ENCODE data around the gene LMF1.

Gene LMF1

GRCh38 chr16:853981-854807 lies 116.6 kb downstream of the LMF1 start:
- in situ Hi-C loops (cut with HindIII; ENCODE audit: low pct_ligation_motif_present, low pct_unique_long_range_greater_than_20kb, low sequenced_read_pairs), result no loop called here
- DNase-seq, result no peak

- in situ Hi-C loops (cut with HindIII; ENCODE audit: low pct_ligation_motif_present, low pct_unique_long_range_greater_than_20kb, low sequenced_read_pairs), result no loop called here
- DNase-seq, result no peak
Observed at GRCh38 chr16:853306-853705, 117.5 kb downstream of the LMF1 start.

- DNase-seq, result no peak
- in situ Hi-C loops (cut with HindIII; ENCODE audit: low pct_ligation_motif_present, low pct_unique_long_range_greater_than_20kb, low sequenced_read_pairs), result no loop called here
Observed at GRCh38 chr16:852451-853185, 118.2 kb downstream of the LMF1 start.

- no peak for DNase-seq
- in situ Hi-C loops (cut with HindIII; ENCODE audit: low pct_ligation_motif_present, low pct_unique_long_range_greater_than_20kb, low sequenced_read_pairs), result no loop called here
Observed at GRCh38 chr16:851871-852270, 118.9 kb downstream of the LMF1 start.

DNA sequence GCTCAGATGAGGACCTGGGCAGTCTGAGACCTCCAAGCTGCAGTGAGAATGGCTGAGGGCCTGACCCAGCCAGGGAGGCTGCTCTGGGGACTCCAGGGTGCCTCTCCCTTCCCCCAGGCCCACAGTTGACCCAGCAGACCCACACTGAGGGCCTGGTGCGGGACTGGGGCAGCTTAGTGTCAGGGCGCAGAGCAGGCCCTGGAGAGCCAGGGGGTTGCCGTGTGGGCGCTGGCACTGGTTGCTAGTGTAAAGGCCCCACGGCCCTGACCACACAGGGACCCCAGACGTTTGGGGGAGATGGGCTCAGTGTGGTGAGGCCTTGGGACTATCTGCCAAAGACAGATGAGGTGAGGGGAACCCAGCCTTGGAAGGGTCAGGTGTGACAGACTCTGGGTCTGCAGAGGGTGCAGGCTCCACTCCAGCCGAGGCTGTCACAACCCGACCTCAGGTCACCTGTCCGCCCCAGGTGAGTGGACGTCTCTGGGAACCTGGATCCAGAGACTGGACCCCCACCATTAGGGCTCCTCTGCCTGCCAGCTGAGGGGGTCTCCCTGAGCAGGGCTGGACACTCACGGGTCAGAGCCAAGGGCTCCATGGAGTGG lies 119.5 kb downstream of the LMF1 start:
- in situ Hi-C loops (cut with HindIII; ENCODE audit: low pct_ligation_motif_present, low pct_unique_long_range_greater_than_20kb, low sequenced_read_pairs), result no loop called here

GRCh38 chr16:850668-851067 lies 120.1 kb downstream of the LMF1 start:
- DNase-seq, result no peak

More for the DNA sequence above, 119.5 kb downstream of the LMF1 start:
- DNase-seq, result no peak

GRCh38 chr16:848510-849253 lies 122.1 kb downstream of the LMF1 start:
- in situ Hi-C loops (cut with HindIII; ENCODE audit: low pct_ligation_motif_present, low pct_unique_long_range_greater_than_20kb, low sequenced_read_pairs), result loop anchor here (25.0 kb wide), 1 partner anchor 139 kb away; the partner anchor contains the start of gene SOX8
- DNase-seq, result no peak

More at GRCh38 chr16:850668-851067, 120.1 kb downstream of the LMF1 start:
- in situ Hi-C loops (cut with HindIII; ENCODE audit: low pct_ligation_motif_present, low pct_unique_long_range_greater_than_20kb, low sequenced_read_pairs), result no loop called here

DNA sequence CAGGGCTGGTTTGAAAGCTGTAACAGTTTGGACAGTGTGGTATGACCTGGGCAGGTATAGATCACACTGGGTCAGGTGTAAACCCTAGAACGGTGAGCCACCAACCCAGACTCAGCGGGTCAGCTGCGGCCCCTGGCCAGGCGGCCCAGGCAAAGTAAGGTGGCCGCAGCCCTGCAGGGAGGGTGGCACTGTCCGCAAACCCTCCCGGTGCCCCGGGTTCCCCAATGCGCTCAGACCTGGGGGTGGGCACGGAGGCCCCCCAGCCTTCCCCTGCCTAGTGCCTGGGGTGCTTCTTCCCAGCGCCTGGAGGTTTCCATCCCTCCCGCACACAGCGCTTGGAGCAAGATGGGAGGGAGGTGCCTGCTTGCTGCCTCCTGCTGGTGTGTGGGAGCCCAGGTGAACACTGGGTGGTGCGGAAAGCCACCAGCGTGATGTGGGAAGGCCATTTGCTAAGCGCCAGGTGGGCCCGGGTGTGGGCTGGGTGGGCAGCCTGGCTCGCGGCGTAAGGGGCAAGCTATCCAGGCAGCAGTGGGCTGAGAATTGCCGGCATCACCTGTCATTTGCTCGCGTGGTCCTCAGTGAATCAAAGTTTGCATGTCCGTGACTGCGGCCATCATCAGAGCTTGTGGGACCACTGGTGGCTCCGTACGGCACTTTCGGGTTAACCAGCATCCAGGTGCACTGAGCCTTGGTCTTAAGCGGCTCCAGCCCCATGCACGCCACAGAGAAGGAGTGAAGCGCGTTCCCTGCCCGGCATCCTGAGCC lies 122.9 kb downstream of the LMF1 start:
- in situ Hi-C loops (cut with HindIII; ENCODE audit: low pct_ligation_motif_present, low pct_unique_long_range_greater_than_20kb, low sequenced_read_pairs), result loop anchor here (25.0 kb wide), 1 partner anchor 139 kb away; the partner anchor contains the start of gene SOX8
- no peak for DNase-seq

- in situ Hi-C loops (cut with HindIII; ENCODE audit: low pct_ligation_motif_present, low pct_unique_long_range_greater_than_20kb, low sequenced_read_pairs), result loop anchor here (25.0 kb wide), 1 partner anchor 140 kb away; the partner anchor contains the start of gene SOX8
- DNase-seq, result no peak
Observed at GRCh38 chr16:847151-847550, 123.6 kb downstream of the LMF1 start.

DNA sequence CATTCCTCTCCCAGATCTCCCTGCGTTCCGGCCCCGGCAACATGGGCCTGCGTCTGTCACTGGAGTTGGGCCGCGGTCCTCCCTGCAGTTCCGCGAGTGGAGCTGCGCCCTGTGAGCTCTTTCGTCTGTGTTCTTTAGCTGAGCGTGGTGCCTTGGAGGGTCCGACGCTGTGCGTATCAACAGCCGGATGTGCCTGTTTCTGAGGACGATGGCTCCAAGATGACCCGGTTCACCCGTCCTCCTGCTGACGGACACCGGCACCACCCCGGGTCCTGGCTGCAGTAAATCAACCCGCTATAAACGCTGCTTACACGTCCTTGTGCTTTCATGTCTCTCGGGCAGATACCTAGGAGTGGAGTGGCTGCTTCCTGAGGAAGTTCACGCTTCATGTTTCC lies 125.4 kb downstream of the LMF1 start:
- DNase-seq, result no peak
- in situ Hi-C loops (cut with HindIII; ENCODE audit: low pct_ligation_motif_present, low pct_unique_long_range_greater_than_20kb, low sequenced_read_pairs), result loop anchor here (25.0 kb wide), 1 partner anchor 142 kb away; the partner anchor contains the start of gene SOX8

DNA sequence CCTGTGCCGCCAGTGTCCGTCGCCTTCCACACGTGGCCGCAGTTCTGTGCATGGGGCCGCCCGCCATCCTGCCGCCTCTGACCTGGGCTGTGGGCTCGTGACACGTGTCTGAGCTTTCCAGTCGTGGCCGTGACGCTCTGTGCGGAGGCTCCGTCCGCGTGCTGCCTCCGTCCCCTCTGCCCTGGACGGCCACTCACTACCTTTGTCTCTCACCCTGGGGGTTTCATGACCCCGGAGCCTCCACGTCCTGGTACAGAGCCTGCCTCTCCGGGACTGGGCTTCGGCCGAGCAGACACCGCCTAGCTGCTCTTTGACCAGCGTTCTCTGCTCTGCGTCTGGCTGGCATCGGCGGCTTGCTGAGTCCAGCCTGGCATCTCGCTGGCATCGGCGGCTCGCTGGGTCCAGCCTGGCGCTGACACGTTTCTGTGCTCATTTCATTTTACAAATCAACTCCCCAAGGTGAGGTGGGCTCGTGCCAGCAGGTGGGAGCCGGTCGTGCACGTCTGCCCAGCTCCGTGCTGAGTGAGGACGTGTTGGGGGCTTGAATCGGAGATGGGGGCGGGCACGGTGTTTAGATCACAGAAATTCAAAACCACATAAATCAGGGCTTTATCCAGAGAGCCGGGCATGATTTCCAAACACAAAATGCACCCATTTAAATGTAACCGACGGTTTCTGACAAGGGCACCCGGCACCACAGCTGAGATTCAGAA lies 126.0 kb downstream of the LMF1 start:
- in situ Hi-C loops (cut with HindIII; ENCODE audit: low pct_ligation_motif_present, low pct_unique_long_range_greater_than_20kb, low sequenced_read_pairs), result loop anchor here (25.0 kb wide), 1 partner anchor 143 kb away; the partner anchor contains the start of gene SOX8
- no peak for DNase-seq

DNA sequence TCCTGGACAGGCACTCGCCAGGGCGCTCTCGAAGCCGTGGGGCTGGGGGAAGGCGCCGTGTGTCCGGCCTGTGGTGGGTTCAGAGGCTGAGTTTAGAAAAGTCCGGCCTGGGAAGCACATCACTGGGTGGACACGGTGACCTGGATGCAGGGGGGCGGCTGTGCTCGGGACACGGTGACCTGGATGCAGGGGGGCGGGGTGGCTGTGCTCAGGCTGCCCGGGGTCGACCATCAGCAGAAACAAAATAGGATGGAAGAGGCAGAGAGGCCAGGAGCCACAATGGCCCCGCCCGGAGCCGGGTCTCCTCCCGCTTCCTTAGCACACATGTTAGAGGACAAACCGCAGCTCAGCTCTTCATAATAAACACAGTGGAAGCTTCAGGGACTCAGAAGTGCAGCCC lies 127.0 kb downstream of the LMF1 start:
- no peak for DNase-seq
- in situ Hi-C loops (cut with HindIII; ENCODE audit: low pct_ligation_motif_present, low pct_unique_long_range_greater_than_20kb, low sequenced_read_pairs), result loop anchor here (25.0 kb wide), 1 partner anchor 144 kb away; the partner anchor contains the start of gene SOX8

- DNase-seq, result no peak
- in situ Hi-C loops (cut with HindIII; ENCODE audit: low pct_ligation_motif_present, low pct_unique_long_range_greater_than_20kb, low sequenced_read_pairs), result loop anchor here (25.0 kb wide), 1 partner anchor 144 kb away; the partner anchor contains the start of gene SOX8
Observed at GRCh38 chr16:842711-843560, 127.8 kb downstream of the LMF1 start.

DNA sequence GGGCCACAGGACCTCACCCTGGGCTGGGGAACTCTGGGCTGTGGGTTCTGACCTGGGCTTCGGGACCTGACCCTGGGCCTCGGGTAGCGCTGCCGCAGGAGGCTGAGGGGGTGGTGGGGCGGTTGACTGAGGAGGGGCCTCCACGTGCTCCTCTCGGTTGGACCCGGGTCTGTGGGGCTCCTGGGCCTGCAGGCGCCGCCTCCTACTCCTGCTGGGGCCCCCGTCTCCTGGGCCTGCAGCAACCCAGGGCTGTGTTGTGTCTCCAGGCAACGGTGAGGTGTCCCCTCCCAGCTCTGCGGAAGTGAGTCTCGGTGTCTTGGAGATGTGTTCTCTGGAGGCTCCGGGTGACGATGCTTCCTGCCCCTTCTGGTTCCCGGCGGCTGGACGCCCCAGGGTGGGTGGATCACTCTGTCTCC lies 128.7 kb downstream of the LMF1 start:
- no peak for DNase-seq
- in situ Hi-C loops (cut with HindIII; ENCODE audit: low pct_ligation_motif_present, low pct_unique_long_range_greater_than_20kb, low sequenced_read_pairs), result loop anchor here (25.0 kb wide), 1 partner anchor 145 kb away; the partner anchor contains the start of gene SOX8

GRCh38 chr16:841455-842060 lies 129.2 kb downstream of the LMF1 start:
- in situ Hi-C loops (cut with HindIII; ENCODE audit: low pct_ligation_motif_present, low pct_unique_long_range_greater_than_20kb, low sequenced_read_pairs), result loop anchor here (25.0 kb wide), 1 partner anchor 146 kb away; the partner anchor contains the start of gene SOX8
- DNase-seq, result no peak
